OCI-LY3 (cell line): ENCODE results near the gene CD300LB.
"Not testable (repeated sequence)": the region's sequence is repeated elsewhere in the genome, so short reads cannot be mapped to it uniquely, and the experiment has no call there.

Source experiments
- H2AFZ ChIP-seq: fragments of 200-600, 300-600 bp; shearing (Covaris generic); 2 replicates; pipeline ENCODE4 v1.6.0; 2014; ENCODE audit warnings: antibody characterized with exemption, low read depth, low read length
- H3K27ac ChIP-seq: fragments of 200-600, 300-600 bp; sonication (generic); 2 replicates; pipeline ENCODE4 v1.5.1; 2014; ENCODE audit warnings: mild to moderate bottlenecking, low read length, moderate library complexity, mixed read lengths
- H3K27me3 ChIP-seq: fragments of 200-600, 300-600 bp; sonication (generic); 2 replicates; pipeline ENCODE4 v1.6.1; 2014; ENCODE audit warnings: low read depth, low read length, mixed read lengths
- H3K36me3 ChIP-seq: fragments of 200-600, 300-600 bp; sonication (generic); replicated peaks from 2 replicates; pipeline ENCODE3; 2014; ENCODE audit warnings: low read depth, low read length, mixed read lengths
- H3K4me1 ChIP-seq: fragments of 300-600, 200-600 bp; sonication (generic); 2 replicates; pipeline ENCODE4 v1.6.1; 2014; ENCODE audit warnings: low read length, mixed read lengths
- H3K4me2 ChIP-seq: fragments of 200-600, 300-600 bp; sonication (generic); 2 replicates; pipeline ENCODE4 v1.6.1; 2014; ENCODE audit warnings: low read length, mixed read lengths
- H3K4me3 ChIP-seq: fragments of 300-600, 200-600 bp; sonication (generic); 2 replicates; pipeline ENCODE4 v1.5.1; 2014; ENCODE audit warnings: antibody characterized with exemption, mild to moderate bottlenecking, low read length, moderate library complexity
- H3K79me2 ChIP-seq: fragments of 300-600, 200-600 bp; shearing (Covaris generic); 2 replicates; pipeline ENCODE4 v1.6.1; 2014; ENCODE audit warnings: mild to moderate bottlenecking, low read length, mixed read lengths
- H3K9ac ChIP-seq: fragments of 300-600, 200-600 bp; shearing (Covaris generic); 2 replicates; pipeline ENCODE4 v1.6.0; 2014; ENCODE audit warnings: mild to moderate bottlenecking, low read length, moderate library complexity
- H3K9me3 ChIP-seq: fragments of 200-600, 300-600 bp; shearing (Covaris generic); 2 replicates; pipeline ENCODE4 v1.6.1; 2014; ENCODE audit warnings: low read length, mixed read lengths; ENCODE audit not compliant: insufficient read depth
- H4K20me1 ChIP-seq: fragments of 200-600, 300-600 bp; sonication (generic); 2 replicates; pipeline ENCODE4 v1.6.1; 2016; ENCODE audit warnings: low read length, mixed read lengths; ENCODE audit not compliant: insufficient read depth
- EZH2phosphoT487 ChIP-seq: fragments of 200-600 bp; shearing (Covaris generic); IDR thresholded peaks from 2 replicates; pipeline ENCODE4 v1.6.1; 2018; ENCODE audit warnings: antibody characterized with exemption, mixed run types, low read depth
- TF ChIP-seq, protein P1 (sequence below): fragments of 200-600, 300-600 bp; sonication (generic); IDR thresholded peaks from 2 replicates; pipeline ENCODE4 v1.5.1; 2014; ENCODE audit warnings: antibody characterized with exemption, low read length, low read depth

CD300LB gene

GRCh38 chr17:74508156-74508555, 23.1 kb downstream of the CD300LB start:
- H3K36me3 ChIP-seq: no peaks in the 10 kb centered on the region
- H3K4me1 ChIP-seq: no peaks in the 10 kb centered on the region
- TF ChIP-seq EZH2phosphoT487: no peak
- TF ChIP-seq, protein P1, sequence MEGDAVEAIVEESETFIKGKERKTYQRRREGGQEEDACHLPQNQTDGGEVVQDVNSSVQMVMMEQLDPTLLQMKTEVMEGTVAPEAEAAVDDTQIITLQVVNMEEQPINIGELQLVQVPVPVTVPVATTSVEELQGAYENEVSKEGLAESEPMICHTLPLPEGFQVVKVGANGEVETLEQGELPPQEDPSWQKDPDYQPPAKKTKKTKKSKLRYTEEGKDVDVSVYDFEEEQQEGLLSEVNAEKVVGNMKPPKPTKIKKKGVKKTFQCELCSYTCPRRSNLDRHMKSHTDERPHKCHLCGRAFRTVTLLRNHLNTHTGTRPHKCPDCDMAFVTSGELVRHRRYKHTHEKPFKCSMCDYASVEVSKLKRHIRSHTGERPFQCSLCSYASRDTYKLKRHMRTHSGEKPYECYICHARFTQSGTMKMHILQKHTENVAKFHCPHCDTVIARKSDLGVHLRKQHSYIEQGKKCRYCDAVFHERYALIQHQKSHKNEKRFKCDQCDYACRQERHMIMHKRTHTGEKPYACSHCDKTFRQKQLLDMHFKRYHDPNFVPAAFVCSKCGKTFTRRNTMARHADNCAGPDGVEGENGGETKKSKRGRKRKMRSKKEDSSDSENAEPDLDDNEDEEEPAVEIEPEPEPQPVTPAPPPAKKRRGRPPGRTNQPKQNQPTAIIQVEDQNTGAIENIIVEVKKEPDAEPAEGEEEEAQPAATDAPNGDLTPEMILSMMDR: no peak
- no peak overlapping the region for H3K4me2 ChIP-seq
- H3K27me3 ChIP-seq: peaks cover 23% of the 10 kb centered on the region
- H3K27ac ChIP-seq: no peak overlapping the region
- no peak overlapping the region for H3K4me3 ChIP-seq
- H3K9ac ChIP-seq: no peak overlapping the region
- no peaks in the 10 kb centered on the region for H3K79me2 ChIP-seq
- H4K20me1 ChIP-seq: no peaks in the 10 kb centered on the region
- no peaks in the 10 kb centered on the region for H3K9me3 ChIP-seq
- no peak overlapping the region for H2AFZ ChIP-seq

DNA sequence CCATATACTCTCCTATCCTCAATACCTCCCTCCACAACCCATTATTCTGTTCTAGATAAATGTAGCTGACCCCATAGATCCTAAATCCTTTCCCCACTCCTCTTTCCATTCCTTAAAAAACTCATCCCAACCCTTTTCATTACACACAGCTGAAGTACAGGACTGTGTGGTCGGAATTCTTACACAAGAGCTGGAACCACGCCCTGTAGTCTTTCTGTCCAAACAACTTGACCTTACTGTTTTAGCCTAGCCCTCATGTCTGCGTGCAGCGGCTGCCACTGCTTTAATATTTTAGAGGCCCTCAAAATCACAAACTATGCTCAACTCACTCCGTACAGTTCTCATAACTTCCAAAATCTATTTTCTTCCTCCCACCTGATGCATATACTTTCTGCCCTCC, 27.3 kb downstream of the CD300LB start:
- H3K79me2 ChIP-seq, H3K4me3 ChIP-seq, H4K20me1 ChIP-seq, H3K27me3 ChIP-seq, H2AFZ ChIP-seq, H3K27ac ChIP-seq, H3K4me2 ChIP-seq, H3K9ac ChIP-seq, H3K36me3 ChIP-seq, H3K9me3 ChIP-seq, H3K4me1 ChIP-seq: not testable (repeated sequence)

DNA sequence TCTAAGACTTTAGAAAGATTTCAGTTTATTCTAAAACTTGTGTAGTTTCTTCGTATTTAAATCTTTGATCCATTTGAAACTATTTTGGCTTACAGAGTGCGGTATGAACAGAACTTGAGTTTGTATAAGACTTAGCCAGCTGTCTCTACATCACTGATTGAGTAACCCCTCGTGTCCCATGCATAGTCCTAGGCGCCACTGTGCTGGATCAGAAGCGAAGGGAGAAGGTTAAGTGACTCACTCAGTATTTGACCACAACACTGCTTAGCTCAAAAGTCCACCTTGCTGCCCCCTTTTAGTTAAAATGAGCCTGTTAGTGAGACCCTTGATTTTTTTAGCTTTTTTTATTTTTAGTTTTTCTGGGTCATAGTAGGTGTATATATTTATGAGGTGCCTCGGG, 28.4 kb downstream of the CD300LB start:
- no peaks in the 10 kb centered on the region for H3K4me1 ChIP-seq
- no peak overlapping the region for H3K4me2 ChIP-seq
- no peaks in the 10 kb centered on the region for H3K79me2 ChIP-seq
- H4K20me1 ChIP-seq: no peaks in the 10 kb centered on the region
- H3K36me3 ChIP-seq: no peaks in the 10 kb centered on the region
- no peak for TF ChIP-seq EZH2phosphoT487
- TF ChIP-seq, protein P1: no peak
- H3K9ac ChIP-seq: no peak overlapping the region
- no peak overlapping the region for H2AFZ ChIP-seq
- H3K27ac ChIP-seq: no peak overlapping the region
- peaks cover 8% of the 10 kb centered on the region for H3K27me3 ChIP-seq
- H3K4me3 ChIP-seq: no peak overlapping the region
- no peaks in the 10 kb centered on the region for H3K9me3 ChIP-seq

GRCh38 chr17:74499992-74500391, 31.3 kb downstream of the CD300LB start:
- H3K4me1 ChIP-seq: no peaks in the 10 kb centered on the region
- H3K4me2 ChIP-seq: no peak overlapping the region
- H3K4me3 ChIP-seq: no peak overlapping the region
- no peak overlapping the region for H3K9ac ChIP-seq
- no peaks in the 10 kb centered on the region for H3K79me2 ChIP-seq
- no peaks in the 10 kb centered on the region for H4K20me1 ChIP-seq
- TF ChIP-seq, protein P1: no peak
- TF ChIP-seq EZH2phosphoT487: no peak
- no peaks in the 10 kb centered on the region for H3K36me3 ChIP-seq
- H2AFZ ChIP-seq: no peak overlapping the region
- no peaks in the 10 kb centered on the region for H3K9me3 ChIP-seq
- no peak overlapping the region for H3K27ac ChIP-seq
- H3K27me3 ChIP-seq: no peaks in the 10 kb centered on the region; the same call in 1 of the 2 replicates

DNA sequence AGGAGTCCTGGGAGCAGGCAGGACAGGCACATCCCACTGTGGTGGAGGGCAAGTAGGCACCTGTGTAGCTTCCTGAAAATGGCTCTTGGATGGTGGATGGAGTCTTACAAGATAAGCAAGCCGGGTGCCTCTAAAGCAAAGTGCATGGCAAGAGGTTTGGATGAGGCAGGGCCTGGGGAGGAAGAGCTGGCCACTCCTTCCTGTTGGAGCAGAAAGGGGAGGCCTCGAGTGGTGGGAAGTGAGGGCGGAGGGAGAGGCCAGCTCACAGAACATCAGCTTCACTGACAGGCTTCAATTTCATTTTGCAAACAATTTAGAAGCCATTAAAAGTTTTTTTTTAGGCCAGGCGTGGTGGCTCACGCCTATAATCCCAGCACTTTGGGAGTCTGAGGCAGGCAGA, 33.8 kb downstream of the CD300LB start:
- H3K4me2 ChIP-seq: no peak overlapping the region
- H3K36me3 ChIP-seq: no peaks in the 10 kb centered on the region
- no peak overlapping the region for H3K9ac ChIP-seq
- H3K79me2 ChIP-seq: no peaks in the 10 kb centered on the region
- TF ChIP-seq, protein P1: no peak
- TF ChIP-seq EZH2phosphoT487: no peak
- H3K9me3 ChIP-seq: no peaks in the 10 kb centered on the region
- no peak overlapping the region for H2AFZ ChIP-seq
- no peaks in the 10 kb centered on the region; the same call in 1 of the 2 replicates for H3K27me3 ChIP-seq
- H3K4me3 ChIP-seq: no peak overlapping the region
- no peaks in the 10 kb centered on the region for H3K4me1 ChIP-seq
- H4K20me1 ChIP-seq: no peaks in the 10 kb centered on the region
- H3K27ac ChIP-seq: no peak overlapping the region
